GM18909 (cell line): ENCODE measurements around the gene NEK9.

ENCODE experiments used
- ATAC-seq: cut with Tn5 transposase; IDR thresholded peaks from one replicate; pipeline ENCODE4 v1.9.1; 2021; ENCODE audit warnings: mild to moderate bottlenecking; ENCODE audit not compliant: unreplicated experiment, poor library complexity

NEK9 gene

DNA sequence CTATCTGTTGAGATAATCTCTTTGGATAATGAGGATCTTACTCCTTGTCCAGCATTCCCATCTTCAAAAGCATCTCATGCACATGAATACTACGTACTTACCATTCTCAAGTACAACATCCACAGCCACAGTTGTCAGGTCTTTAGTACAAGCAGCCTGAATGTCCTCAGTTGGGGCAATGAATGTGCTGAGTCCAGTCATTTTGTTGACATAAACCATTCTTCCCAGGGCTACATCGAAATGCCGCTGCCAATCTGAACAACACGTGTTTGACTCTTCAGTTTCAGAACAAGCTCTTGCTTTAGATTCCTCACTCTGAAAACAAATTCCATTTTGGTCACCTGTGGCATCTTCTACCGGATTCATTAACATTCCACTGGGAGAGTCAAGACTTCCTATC lies 80.6 kb downstream of the NEK9 start:
- no peak for ATAC-seq

DNA sequence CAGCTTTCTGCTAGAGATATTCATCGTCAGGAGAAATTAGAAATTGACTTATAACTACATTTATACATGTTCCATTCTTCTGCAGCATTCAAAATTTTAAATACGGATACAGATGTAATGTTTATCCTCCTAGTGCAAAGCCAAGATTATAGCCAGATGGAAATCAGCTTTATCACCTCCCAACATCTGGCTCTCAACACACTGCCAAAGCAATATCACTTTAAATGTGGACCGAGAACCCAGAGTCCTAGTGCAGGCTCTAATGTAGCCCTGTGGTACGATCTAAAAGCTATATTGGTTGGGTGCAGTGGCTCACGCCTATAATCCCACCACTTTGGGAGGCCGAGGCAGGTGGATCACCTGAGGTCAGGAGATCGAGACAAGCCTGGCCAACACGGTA lies 82.1 kb downstream of the NEK9 start:
- no peak for ATAC-seq

DNA sequence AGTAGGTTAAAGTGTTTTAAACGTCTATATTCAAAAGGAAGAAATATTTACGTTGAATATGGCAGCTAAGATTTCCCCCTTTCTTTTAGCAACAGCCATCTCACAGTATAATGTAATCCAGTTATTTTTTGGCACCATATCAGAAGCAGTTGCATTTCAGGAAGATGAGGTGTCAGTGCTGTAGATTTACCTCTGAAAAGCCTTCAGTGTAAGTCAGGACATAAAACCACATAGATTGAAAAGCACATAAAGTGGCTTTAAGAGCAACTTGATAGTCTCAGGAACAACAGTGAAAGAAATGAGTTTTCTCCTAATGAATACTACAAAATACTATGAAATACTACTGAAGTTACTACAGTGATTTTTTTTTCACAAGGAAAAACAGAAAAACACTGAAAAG lies 82.5 kb downstream of the NEK9 start:
- ATAC-seq, result no peak

DNA sequence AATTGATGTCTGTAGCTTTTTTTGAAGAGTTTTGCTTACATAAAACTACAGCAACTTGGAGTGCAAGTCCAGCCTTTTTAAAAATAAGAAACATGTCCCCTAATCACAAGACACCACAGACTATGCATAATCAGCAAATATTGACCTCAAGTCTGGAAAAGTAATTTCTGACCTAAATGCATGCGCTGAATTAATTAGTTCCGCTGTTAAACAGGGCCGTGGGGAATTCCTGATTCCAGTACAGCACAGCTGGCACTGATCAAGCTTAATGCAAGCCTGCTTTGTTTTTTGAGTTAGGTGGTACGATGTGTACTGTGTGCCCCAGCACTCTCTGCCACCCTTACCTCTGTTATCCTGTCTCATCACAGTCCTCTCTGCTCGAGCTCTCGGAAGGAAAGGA lies 84.8 kb downstream of the NEK9 start:
- no peak for ATAC-seq

DNA sequence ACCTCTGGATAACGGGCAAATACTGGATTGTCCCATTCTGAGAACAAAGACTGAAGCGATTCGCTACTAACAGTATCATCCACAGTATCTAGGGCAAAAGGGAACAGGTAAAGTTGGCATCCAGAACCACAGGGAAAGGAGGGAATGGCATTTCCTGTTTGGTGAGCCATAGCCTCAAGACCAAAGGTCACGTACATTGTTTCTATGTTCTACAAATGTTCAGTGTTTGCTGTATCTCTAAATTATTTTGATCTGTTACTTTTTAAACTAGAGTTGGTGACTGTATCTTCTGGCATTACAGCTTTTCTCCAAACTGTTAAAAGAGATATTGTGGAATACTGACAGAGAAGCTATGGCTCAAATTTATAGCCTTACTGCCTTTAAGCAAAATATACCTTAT lies 85.2 kb downstream of the NEK9 start:
- no peak for ATAC-seq

DNA sequence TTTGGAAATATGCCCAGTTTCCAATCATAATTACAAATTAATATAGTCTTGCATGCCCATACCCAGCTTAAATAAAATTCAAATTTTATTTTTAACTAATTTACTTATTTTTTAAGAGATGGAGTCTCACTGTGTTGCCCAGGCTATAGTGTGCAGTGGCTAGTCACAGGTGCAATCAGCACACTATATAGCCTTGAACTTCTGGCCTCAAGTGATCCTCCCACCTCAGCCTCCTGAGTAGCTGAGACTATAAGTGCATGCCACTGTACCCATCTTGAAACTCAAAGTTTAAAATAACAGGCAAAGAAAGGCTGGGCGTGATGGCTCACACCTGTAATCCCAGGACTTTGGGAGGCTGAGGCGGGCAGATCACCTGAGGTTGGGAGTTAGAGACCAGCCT lies 85.9 kb downstream of the NEK9 start:
- ATAC-seq, result no peak

DNA sequence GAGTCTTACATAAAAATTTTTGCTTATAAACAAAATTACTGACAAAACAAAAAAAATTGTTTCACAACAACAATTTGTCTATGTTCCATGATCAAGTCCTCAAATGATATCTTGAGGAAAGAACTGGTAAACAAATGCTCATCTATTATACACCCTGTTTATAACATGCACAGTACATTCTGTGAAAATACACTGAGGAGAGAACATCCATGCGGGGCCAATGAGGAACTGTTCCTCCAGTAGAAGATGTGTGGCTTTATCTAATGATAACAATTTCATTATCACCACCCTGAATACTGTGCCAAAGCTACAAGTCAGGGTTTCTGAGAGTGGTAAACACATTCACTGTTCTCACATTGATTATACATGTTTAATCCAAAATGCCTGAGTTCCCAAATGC lies 86.3 kb downstream of the NEK9 start:
- no peak for ATAC-seq

DNA sequence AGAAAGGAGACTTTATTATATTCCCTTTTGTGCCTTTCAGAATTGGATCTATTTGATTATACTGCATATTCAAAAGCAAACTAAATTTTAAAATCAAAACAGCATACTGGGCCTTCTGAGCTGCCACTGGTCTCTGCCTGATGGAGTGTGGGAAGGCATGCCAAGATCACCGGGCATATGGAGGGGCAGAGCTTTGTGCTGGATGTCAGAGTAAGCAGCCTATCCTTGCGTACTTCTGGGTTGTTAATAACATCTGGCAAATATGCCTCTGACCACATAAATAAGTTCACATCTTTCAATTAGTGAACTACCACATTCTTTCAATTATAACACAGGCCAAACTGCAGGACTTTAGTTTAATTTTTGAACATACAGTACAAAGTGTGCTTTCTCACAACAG lies 93.9 kb downstream of the NEK9 start:
- ATAC-seq, result no peak

DNA sequence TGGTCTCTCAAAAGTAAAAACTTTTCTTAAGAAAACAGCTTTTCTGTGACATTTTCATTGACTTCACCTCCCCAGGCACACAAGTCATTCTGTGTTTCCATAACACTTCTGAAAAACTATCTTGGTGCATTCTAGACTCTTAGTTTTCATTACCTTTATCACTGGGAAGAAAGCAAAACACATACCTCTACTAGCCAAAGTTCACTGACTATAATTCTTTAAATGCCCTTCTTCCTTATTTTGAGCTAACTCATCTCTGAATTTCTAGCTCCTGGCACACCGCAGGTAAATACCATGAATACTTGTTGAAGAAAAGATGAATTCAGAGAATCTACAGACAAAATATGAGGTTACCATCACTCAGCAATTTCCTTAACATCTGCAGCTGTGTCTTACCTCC lies 96.7 kb downstream of the NEK9 start:
- no peak for ATAC-seq
